Nucleus accumbens (tissue), 56 donors: ENCODE results near the gene AK8.

Experiments
- DNase-seq, 56 donors: peaks; one replicate each; lab custom pipeline; 2025; lab: John Stamatoyannopoulos, UW

AK8 gene

GRCh38 chr9:132802121-132802795 is 75.8 kb downstream of the AK8 start:
- no peak for DNase-seq

- DNase-seq = no peak
Observed at GRCh38 chr9:132801659-132802058, 76.4 kb downstream of the AK8 start.

DNA sequence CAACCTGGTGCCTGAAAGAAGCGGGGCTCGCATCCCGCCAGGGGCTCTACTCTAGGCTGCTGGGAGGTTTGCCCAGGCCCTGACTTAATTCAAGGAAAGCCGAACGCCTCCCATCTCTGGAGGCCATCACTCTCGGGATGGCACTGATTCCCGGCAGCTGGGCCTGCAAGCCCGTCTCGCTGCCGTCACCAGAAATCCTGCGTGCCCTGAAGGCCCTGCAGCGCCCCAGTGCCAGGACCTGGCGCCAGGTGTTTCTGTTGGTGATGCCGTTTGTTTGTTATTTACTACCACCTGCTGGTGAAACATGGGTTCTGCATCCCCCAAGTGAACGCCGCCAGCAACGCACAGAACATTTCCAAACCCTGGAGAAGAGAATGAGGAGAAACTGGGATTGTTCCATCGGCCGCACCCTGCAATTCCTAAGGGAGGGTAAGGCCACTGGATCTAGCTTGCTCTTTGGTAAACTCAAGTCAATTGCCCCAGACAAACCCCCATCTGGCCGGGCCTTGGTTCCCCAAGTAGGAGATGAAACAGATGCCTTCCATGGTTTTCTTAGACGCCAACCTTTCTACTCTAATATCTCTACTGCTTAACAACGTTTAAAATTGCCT is 77.9 kb downstream of the AK8 start:
- DNase-seq = peak in 43 of 56 donors; percentile 5 to 88 (median 42)

GRCh38 chr9:132798817-132799790 is 79.0 kb downstream of the AK8 start:
- DNase-seq = no peak

DNA sequence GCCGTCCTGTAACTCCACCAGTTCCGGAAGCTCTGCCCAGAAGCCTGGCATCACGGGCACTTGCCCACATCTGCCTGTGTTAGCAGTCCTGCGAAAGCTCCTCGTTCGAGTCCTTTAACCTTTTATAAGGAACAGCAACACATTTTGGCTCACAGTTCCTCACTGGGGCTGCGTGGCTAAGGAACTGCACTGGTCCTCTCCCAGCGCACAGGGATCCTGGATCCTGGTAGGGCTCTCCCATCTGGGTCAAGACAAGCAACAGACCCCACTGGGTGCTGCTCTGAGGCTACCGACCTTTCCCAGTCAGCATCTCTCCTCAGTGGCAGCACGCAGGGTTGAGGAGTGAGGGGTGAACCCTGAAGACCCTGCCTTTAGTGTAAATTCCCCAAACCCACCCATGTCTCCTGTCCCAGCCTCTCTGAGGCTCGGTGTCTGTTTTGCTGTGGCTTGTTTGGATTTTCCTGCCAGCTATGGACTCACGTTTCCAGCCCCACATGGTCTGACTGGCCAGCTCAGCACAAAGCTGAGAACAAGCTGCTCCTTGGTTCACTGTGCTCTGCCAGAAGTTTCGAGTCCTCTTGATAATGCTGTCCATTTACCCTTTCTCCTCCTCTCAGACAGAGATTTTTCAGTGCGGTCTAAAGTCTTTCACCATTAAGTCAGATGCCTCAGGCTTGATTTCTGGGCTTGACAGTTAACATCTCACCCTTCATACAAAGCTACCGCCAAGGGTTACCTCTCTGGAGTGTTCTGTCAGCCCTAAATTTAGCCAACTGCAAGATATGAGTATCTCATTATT is 80.0 kb downstream of the AK8 start:
- DNase-seq = peak in 1 of 56 donors; percentile 9

GRCh38 chr9:132795511-132796303 is 82.4 kb downstream of the AK8 start:
- DNase-seq = no peak

- no peak for DNase-seq
Observed at GRCh38 chr9:132794730-132795380, 83.2 kb downstream of the AK8 start.

DNA sequence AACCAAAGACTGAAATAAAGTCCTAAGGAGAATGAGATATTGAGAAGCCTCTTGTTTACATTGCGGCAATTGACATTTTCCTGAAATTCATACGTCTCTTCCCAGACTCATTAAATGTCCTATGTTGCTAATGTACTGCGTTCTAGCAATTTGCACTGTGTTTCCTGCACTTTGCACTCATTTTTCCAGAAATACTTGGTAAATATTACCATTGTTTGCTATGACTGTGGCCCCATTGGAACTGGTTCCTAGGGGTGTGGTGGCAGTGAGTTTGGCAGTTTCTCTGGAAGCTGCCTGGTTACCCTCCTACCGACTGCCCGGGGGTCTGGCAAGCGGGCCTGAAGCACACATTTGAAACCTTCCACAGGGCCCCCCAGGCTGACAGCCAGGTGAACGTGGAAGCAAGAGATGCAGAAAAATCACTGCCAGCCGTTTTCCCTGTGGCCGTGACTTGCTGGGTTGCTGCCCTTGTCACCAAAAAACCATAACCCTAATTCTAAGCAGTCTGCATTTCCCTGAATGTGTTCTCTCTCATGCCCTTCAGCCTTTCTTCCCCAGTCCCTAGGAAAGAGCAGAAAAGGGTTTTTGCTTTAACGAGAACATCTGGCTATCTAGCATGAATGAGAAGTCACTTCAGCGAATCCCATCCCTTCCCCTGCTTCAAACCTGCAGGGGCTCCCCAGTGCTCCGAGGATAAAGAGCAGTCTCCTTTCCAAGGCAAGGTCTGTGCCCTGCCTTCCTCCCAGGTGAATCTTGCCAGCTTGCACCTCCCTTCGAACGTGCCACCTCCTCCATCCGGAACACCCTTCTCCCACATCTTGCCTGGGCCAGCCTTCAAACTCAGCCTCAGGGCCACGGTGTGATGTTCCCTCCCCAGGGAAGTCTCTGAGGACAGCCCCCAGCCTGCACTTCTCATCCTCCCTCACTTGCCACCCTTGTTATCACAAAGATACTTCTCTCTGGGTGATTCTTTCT is 84.2 kb downstream of the AK8 start:
- DNase-seq = no peak

GRCh38 chr9:132792547-132792946 is 85.5 kb downstream of the AK8 start:
- no peak for DNase-seq

DNA sequence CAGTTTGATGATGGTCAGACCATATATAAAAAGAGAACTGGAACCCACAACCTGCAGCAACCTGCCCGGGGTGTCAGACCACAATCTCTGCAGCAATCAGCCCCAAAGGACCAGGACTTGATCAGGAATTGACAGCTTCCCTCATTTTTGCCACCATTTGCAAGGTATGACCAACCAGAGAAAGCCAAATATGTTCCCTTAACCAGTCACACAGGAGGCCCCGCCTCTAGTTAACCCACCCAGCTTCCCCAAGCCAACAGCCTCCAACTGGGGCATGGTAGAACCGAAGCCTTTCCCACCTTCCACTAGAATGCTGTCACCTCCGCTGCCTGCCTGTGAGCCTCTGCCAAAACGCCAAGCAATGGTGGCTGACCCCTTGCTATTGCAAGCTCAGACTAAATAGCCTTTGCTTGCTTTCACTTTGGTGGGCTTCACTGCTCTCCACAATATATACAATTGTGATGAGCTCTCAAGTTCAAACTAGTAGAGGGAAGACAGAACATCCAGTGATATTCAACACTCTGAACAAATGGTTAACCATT is 86.3 kb downstream of the AK8 start:
- DNase-seq = no peak

DNA sequence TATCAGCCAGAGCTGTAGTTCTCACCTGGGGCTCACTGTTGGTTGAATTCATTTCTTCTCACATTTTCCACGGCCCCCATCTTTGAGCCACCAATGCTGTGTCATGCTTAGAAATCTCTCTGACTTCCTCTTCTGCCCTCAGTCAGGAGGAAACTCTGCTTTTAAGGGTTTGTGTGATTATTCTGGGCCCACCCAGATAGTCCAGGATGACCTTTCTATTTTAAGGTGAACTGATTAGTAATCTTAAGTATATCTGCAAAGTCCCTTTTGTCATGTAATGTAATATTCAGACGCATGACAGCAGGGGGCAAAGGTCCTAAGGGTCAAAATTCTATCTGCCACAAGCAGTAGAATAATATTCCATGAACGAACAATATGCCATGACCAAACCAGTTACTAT is 88.4 kb downstream of the AK8 start:
- DNase-seq = no peak

DNA sequence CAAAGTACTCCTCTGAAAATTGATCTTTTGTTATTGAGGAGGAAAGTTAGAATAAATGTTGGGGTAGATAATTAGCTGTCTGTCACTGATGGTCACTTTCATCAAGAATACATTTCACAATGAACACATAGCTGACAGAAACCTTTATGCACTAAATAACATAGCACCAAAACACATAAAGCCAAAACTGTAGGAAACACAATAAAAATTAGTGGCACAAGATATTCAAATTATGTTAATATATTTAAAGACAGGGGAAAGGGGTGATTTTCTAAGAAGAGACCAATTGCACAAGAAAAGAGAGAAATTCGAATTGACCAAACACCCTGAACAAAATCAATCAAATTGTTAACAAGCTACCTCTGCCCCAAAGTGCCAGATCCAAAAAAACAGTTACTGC is 89.7 kb downstream of the AK8 start:
- no peak for DNase-seq

DNA sequence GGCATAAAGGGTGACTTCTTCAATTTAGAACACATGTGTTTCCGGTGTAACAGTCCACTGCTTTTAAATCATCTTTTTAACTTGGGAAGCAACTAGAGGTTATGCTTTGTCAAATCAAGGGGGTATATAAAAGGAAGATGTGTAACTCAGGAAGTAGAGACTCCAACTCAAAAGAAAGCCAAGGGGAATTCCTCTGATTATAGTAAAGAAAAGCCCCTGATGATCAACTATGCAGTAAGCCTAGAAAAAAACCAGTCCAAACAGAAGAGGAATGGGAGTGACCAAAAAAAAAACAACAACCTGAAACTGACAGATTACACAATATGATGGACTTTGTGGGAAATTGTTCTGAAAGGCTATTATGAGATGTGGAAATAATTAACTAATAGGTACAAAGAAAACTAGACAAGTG is 90.3 kb downstream of the AK8 start:
- no peak for DNase-seq

- no peak for DNase-seq
Observed at GRCh38 chr9:132784286-132784830, 93.7 kb downstream of the AK8 start.

DNA sequence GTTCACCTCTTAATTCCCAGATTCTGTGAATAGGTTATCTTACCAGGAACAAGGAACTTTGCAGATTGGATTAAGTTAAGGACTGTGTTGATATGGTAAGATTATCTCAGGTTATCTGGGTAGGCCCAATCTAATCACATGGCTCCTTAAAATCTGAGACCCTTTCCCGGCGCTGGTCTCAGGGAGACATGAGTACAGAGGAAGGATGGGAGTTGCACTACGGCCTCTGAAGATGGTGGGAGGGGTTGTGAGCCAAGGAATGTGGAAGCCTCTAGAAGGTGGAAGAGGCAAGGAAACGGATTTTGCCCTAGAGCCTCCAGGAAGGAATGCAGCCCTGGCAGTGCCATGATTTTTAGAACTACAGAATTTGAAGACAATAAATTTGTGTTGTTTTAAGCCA is 95.1 kb downstream of the AK8 start:
- DNase-seq = no peak

GRCh38 chr9:132782037-132782436 is 96.0 kb downstream of the AK8 start:
- DNase-seq = no peak
